Cardiac septum (tissue), 1 donor: ENCODE measurements around the gene TIAL1. TPM values are rescaled to one million over a fixed set of nuclear protein-coding genes. Genes with fewer than 3 reads are reported as not detected.
"Not testable (repeated sequence)": the region's sequence is repeated elsewhere in the genome, so short reads cannot be mapped to it uniquely, and the experiment has no call there.

ENCODE experiments used
- DNase-seq: peaks from one replicate; pipeline ENCODE4 v3.0.0-alpha.2; 2020; ENCODE audit warnings: low spot score
- intact Hi-C: fragments of 100-400 bp; cut with DNase I; formaldehyde crosslinking; loops from one replicate; pipeline ENCODE4 v1.14.0; 2022
- long read RNA-seq: library from polyadenylated mRNA; unstranded; transcript quantifications from one replicate; pipeline ENCODE4 v2.0.0, GENCODE V29; 2021
- total RNA-seq: library from RNA; stranded (reverse); fragmentation: NEBNext Ultra II Directional; extraction: Animal tissue kit (Norgen Biotek cat#: 25700); gene quantifications from one replicate; pipeline ENCODE4 v1.2.1, GENCODE V29; 2021
- donor health status: DM: no; HTN: no; CAD: no.

TIAL1 gene, protein sequence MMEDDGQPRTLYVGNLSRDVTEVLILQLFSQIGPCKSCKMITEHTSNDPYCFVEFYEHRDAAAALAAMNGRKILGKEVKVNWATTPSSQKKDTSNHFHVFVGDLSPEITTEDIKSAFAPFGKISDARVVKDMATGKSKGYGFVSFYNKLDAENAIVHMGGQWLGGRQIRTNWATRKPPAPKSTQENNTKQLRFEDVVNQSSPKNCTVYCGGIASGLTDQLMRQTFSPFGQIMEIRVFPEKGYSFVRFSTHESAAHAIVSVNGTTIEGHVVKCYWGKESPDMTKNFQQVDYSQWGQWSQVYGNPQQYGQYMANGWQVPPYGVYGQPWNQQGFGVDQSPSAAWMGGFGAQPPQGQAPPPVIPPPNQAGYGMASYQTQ
- total RNA-seq: 75.0 TPM
- long read RNA-seq, full-length matches to known transcripts: 7 of 14 reads
- long read RNA-seq, partial matches to known transcripts: 1 of 14 reads
- long read RNA-seq, other reads (novel, unspliced or antisense): 6 of 14 reads

DNA sequence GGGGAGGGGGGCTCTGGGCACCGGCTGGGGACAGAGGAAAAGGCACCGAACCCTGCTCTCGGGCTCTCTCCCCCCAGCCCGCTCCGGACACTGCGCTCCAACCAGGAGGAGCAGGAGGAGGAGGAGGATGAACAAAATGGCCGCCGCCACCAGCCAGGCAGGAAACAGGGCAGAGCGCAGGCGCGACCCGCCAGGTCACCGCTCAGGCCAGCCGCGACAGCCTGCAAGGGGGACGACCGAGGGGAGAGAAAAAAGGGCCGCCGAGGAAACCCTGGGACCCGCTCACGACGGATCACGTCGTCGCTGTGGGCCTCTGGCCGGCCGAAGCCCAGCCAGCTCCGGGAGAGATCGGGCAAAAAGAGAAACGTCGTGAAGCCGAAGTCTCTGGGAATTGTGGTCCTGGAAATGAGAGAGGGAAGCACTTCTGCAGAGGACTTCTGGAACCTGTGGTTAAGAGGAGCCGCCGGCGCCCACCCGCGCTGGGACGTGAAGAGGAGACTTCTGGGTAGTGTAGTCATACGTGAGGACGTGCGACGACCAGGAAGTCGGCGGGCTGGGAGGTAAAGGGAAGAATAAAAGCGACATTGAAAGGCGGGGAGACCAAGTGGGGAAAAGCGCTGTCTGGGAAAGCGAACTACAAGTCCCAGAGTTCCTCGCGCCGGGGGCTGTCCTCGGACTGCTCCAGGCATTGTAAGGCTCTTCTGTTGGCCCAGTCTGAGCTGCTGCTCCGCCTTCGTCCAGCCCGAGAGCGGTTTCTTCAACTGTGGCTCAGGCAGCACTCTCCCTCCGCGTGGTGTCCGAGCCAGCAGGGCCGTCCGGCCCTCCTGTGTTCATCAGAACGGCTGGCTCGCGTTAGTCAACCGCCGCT is at the start of gene TIAL1:
Gene TIAL1, minus strand, starts transcription at position 428 of the 868 bp plus-strand sequence. CDS start 499 bp downstream, outside the sequence.
- intact Hi-C loops: loop anchor here (5.0 kb wide), 1 partner anchor 71 kb away; no protein-coding TSS in a partner anchor
- DNase-seq: peak; percentile 99

DNA sequence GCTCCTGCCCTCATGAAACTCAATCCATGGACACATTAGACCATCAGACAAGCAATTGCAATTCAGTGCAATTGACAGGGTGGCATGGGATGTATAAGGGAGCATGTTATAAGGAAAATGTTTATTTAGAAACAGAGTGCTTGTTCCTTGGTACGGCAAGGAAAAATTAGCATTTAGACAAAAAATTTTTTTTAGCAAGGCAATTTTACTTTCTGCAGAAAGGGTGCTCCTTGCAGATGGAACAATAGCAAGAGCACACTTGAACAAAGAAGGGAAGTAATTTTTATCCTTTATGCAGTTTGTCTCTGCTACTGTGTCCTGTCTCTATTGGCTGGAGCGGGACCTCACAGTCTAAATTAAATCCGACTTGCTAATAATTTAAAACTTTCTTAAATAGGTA is 48.2 kb upstream of the TIAL1 start:
- no peak for DNase-seq
- intact Hi-C loops: no loop called here

DNA sequence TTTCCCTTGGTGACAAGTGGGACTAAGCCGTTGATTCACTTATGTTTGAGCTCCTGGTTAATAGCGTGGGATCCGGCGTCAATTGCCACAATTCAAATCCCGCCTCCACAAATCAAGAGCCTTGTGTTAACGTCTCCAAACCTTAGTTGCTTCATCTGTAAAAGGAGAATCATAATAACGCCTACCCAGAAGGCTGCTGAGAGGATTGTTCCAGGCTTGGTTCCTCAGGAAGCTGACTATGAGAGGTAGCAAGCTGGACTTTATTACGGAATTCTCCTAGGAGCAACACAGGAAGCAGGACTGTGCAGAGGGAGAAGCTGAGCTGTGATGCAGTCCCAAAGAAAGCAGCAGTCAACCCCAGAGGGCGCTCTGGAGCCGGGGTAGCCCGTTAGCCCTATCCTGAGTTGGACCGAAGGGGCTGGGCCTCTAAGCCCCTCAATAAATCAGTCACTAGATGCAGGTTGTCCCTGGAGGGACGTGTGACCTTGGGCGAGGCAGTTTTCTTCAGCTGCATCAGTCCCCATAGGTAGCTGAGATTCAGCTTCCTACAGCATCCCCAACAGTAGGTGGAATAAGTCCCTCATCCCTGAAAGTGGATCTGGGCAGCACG is 47.5 kb upstream of the TIAL1 start:
- no peak for DNase-seq
- intact Hi-C loops: no loop called here

DNA sequence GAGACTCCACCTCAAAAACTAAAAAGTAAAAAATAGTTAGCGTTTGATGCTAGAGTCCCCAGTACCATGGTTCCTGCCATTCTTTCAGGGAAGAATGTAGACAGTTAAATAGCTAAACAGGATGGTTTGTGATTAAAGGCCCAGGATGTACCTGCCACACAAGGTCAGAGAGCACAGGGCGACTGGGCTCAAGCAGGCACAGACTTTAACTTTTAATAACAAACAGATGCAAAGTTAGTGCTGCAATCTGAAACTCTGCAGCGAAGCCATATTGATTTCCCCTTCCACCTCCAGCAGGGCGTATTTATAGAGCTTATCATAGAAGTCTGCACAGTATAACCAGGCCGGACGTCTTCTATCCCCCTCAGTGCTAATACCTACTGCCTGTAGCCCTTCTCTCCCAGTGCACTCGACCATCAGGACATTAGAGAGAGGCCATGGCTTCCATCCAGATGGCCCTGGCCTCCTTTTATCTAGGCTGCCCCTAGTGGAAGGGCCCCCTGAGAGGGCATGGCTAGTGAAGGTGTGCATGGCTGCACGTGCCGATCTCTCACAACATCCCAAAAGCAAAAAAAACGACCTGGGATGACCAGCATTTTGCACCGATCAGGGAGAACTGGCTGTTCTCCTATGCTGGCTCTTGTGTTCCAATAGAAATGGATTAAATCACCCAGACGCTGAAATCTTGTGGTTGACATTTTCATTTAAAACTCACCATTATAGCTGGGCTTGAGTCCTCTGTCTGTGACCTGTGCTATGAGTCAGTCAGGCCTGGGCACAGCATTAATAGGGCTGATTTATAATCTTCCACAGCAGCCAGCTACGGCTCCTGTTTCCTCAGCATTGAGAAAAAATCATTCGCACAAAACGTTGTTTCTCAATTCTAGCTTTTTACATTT is 46.8 kb upstream of the TIAL1 start:
- intact Hi-C loops: no loop called here
- no peak for DNase-seq

DNA sequence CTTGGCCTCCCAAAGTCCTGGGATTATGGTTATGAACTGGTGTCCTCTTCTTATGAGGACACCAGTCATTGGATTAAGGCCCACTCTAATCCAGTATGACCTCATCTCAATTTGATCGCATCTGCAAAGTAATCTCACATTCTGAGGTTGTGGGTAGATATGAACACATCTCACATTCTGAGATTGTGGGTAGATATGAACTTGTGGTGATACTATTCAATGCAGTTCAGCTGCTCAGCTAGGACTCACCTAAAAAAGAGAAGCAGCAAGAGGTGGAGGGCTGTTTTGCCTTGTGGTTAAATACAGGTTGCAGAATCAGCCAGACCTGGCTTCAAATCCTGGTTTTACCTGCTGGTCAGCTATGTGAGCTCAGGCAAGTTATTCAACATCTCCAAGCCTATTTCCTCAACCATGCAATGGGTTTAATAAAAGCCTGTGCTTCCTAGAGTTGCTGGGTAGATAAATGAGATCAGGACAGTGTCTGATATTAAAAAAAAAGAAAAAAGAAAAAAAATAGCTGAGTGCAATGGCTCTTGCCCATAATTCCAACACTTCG is 45.9 kb upstream of the TIAL1 start:
- intact Hi-C loops: no loop called here

DNA sequence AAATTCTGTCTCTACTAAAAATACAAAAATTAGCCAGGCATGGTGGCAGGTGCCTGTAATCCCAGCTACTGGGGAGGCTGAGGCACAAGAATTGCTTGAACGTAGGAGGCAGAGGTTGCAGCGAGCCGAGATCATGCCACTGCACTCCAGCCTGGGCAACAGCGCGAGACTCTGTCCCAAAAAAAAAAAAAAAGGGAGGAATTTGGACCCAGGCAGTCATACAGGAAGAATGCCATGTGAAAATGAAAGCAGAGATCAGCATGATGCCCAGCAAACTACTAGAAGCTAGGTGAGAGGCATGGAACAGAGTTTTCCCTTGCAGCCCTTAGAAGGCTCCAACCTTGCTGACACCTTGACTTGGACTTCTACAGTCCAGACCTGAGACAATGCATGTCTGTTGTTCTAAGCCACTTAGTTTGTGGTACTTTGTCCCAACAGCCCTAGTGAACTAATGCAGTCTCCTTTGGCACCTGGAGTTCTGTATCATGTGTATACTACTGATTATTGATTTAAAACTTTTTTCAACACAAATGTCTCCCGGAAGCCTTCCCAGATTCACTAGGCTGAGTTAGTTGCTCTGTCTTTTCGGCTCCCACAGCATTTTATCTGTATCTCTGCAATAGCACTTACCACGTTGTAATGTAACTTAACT is 44.2 kb upstream of the TIAL1 start:
- no peak for DNase-seq
- intact Hi-C loops: no loop called here

More for the DNA sequence above, 45.9 kb upstream of the TIAL1 start:
- no peak for DNase-seq

DNA sequence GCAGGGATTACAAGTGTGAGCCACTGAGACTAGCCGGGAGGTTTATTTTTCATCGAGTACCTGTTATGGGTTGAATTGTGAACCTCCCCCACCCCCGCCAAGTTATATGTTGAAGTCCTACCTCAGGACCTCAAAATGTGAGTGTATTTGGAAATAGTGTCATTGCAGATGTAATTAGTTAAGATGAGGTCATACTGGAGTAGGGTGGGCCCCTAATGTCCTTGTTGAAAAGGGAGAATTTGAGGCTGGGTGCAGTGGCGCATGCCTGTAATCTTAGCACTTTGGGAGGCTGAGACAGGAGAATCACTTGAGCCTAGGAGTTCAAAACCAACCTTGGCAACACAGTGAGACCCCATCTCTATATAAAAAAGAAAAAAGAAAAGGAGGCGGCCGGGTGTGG is 43.6 kb upstream of the TIAL1 start:
- intact Hi-C loops: no loop called here
- DNase-seq: no peak

DNA sequence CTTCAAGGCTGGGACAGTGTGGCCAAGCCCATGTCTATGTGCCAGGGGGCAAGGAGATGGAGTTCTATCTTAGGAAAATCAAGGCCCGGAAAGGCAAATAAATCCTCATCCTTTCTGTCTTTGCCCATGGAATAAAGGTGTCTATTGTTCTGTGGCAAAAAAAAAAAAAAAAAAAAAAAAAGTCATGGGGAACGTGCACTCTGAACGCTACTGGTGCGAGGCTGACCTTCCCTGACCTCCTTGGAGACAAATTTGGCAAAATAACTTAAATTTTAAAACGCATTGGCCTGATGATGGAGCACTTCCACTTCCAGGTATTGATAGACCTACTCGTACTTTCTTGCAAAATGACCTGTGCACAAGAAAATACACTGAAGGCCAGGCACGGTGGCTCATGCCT is 42.2 kb upstream of the TIAL1 start:
- intact Hi-C loops: no loop called here
- no peak for DNase-seq

DNA sequence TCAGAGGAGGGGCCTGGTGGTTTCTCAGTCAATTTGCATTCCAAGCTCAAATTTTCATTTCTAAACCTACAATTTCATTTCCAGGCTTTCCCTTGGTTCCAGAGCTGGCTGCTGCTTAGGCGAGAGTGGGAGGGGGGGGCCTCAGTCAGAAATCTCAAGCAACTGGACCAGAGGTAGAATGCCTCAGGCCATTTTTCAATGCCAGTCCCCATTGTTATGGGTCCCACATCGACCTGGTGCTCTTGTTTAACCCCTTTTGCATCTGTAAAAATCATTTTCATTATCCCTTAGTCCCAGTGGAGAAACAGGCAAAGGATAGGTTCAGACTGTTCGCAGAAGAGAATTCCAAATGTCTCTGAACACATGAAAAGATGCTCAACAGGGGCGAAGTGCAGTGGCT is 40.9 kb upstream of the TIAL1 start:
- no peak for DNase-seq
- intact Hi-C loops: no loop called here

DNA sequence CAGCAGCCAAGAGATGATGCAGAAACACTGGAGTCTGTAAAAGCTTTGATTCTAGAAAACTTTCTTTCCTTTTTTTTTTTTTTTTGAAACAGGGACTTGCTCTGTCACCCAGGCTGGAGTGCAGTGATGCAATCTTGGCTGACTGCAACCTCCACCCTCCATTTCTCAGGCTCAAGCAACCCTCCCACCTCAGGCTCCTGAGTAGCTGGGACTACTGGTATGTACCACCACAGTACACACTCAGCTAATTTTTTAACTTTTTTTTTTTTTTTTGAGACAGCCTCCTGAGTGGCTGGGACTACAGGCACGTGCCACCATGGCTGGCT is 37.4 kb upstream of the TIAL1 start:
- no peak for DNase-seq
- intact Hi-C loops: no loop called here

DNA sequence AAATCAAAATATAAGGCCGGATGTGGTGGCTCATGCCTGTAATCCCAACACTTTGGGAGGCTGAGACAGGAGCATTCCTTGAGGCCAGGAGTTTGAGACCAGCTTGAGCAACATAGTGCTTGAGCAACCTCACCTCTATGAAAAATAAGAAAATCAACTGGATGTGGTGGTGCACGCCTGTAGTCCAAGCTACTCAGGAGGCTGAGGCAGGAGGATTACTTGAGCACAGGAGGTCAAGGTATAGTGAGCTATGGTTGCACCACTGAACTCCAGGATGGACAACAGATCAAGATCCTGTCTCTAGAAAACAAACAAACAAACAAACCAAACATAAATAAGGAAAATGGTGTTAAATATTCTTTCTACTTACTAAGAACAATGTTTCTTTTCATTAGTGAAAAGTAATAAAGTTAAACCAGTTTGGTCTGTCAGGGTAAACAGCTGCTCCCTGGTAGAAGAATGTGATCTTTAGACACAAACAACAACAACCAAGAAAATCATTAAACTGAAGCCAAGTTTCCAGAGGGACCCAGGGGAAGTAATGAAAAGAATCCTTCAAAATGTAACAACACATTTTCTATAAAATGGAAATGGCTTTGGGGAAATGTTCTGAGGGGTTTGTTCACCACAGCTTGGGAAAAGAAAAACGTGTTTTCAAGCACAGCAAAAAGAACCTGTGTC is 36.9 kb upstream of the TIAL1 start:
- DNase-seq: no peak
- intact Hi-C loops: no loop called here

DNA sequence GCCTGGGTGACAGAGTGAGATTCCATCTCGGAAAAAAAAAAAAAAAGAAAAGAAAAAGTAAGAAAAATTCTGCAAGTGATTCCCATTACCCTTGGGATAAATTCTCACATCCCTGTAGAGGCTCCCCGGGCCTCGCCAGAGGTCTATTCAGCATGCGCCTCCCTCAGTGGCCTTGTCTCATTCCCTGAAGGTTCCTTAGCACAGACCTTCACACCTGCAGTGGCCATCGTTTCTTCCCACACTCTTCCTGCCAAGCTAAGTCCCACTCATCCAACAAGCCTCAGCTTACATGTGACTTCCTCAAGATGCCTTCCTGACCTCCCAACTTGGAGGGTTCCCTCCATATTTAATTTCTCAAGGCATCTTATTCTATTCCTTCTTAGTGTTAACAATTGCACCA is 33.5 kb upstream of the TIAL1 start:
- intact Hi-C loops: no loop called here
- DNase-seq: no peak

DNA sequence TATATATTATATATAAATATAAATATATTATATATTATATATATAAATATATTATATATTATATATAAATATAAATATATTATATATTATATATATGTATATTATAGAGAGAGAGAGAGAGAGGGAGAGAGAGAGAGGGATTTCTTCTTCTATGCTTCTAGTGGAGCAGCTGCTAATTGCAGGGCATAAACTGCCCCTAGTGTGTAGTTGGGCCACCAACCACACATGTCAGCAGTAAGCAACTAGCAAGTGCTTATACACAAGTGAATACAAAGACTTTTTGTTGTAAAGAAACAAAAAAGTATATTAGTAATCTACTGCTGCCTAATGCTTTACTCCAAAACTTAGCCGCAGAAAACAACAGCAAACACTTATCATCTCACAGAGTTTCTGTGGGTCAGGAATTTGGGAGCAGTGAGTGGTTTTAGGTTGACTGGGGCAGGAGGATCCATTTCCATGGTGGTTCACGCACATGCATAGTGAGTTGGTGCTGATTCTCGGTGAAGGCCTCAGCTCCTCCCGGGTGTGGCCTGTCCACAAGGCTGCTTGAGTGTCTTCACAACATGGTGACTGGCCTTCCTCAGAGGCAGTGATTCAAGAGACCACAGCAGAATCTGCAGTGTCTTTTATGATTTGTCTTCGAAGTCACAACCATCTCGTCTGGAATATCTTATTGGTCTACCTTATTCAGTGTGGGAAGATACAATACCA is 29.0 kb upstream of the TIAL1 start:
- intact Hi-C loops: no loop called here
- no peak for DNase-seq

DNA sequence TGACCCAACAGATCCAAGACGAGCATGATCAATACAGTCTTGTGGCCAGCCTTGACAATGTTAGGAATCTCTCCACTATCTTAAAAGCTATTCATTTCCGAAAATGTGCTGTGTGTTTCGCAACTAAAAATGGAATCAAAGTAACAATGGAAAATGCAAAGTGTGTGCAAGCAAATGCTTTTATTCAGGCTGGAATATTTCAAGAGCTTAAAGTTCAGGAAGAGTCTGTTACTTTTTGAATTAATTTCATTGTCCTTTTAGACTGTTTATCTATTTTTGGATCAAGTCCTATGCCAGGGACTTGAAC is 24.3 kb upstream of the TIAL1 start:
- no peak for DNase-seq

DNA sequence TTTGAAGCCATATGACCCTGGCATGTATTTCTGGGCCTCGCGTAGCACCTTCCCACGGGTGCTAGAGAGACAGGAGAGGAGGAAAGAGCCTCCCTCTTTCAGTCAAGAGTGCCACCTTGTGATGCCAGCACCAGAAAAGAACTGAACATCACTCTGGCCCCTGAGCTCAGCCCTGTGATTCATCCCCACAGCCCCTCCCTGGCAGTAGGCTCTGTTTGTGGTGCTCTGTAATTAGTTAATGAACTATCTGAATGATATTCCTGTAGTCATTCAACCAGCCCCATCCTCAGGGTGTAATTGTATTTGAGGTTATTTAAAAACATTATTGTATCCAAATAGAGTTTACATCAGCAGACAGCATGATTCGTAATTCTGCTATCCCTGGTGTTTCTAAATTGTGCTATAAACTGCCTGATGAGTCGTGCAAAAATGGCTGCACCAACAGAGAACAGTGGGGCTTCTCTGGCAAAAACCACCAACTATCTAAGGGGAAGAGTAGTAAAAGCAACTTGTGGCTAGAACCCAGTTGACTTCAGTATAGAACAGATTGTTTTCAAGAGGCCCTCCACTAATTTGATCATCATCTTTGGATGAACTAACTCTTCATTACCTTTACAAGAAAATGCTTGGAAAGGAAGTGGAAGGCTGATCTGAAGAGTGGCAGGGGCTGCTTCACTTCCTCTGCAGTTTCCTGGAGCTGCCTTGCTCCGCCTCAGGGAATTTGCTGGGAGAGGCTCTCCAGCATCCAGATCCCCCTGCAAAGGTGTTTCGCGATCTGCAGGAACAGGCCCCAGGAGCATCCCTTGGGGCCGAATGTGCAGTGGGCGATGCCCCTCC is 23.7 kb upstream of the TIAL1 start:
- intact Hi-C loops: no loop called here
- DNase-seq: no peak

More for the DNA sequence above, 24.3 kb upstream of the TIAL1 start:
- intact Hi-C loops: no loop called here

DNA sequence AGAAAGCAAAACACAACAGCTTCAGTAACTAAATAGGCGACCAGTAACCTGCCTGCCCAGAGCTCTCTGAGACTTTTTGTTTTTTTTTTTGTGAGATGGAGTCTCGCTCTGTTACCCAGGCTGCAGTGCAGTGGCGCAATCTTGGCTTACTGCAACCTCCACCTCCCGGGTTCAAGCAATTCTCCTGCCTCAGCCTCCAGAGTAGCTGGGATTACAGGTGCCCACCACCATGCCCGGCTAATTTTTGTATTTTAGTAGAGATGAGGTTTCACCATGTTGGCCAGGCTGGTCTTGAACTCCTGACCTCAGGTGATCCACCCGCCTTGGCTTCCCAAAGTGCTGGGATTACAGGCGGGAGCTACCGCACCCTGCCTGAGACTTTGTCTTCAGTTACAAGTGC is 23.0 kb upstream of the TIAL1 start:
- intact Hi-C loops: loop anchor here (5.0 kb wide), 1 partner anchor 67 kb away; no protein-coding TSS in a partner anchor
- not testable (repeated sequence) for DNase-seq
